Measurements from ENCODE around the gene GYS2. TPM values are rescaled to one million over a fixed set of nuclear protein-coding genes. Genes with fewer than 3 reads are reported as not detected.

Gene GYS2
- total and polyA plus RNA-seq, 9 of the 15 experiments (the other 6 are each of a cell fraction or from before 2014, with no cell fraction given) = not detected

DNA sequence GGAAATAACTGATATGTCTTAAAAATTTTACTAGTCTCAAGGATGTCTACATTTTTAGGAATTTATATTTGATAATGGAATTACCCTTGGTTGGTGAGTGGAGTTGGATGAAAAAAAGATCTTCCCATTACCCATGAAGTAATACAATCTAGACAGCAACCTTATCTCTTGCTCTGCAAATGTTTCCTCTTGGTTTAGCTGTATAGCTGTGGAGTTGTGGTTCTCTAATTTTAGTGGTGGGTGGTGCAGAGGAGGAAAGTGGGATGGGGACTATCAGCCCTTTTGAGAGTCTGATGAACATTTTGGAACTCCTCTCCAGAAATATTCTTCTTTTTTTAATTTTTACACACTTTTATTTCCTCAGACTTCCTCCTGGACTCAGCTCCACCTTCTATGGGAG is 61.5 kb downstream of the GYS2 start:
- no peaks in the 10 kb centered on the region for H3K9me1 ChIP-seq (ENCODE audit: control insufficient read depth, insufficient read depth, low read length)
- H3K9ac ChIP-seq (ENCODE audit: insufficient read depth in 1 of 2, low read depth in 2 of 2, low read length in 2 of 2) = no peak overlapping the region
- peaks cover 0 to 4% of the 10 kb centered on the region in 2 experiments; a peak in 2 of 5 replicates for H3K27me3 ChIP-seq (ENCODE audit: control insufficient read depth in 2 of 2, insufficient read depth in 2 of 2, low read length in 2 of 2)
- ChIA-PET CTCF (ENCODE audit: low intra/inter-chr PET ratio) (no interaction called here), POLR2A (no interaction called here)
- H3K4me2 ChIP-seq (ENCODE audit: insufficient read depth, low read length) = no peak overlapping the region
- H3K4me3 ChIP-seq = no peak overlapping the region
- in situ Hi-C loops (cut with MboI) (no loop called here), intact Hi-C loops (cut with micrococcal nuclease) (no loop called here)
- TF ChIP-seq, protein P1, sequence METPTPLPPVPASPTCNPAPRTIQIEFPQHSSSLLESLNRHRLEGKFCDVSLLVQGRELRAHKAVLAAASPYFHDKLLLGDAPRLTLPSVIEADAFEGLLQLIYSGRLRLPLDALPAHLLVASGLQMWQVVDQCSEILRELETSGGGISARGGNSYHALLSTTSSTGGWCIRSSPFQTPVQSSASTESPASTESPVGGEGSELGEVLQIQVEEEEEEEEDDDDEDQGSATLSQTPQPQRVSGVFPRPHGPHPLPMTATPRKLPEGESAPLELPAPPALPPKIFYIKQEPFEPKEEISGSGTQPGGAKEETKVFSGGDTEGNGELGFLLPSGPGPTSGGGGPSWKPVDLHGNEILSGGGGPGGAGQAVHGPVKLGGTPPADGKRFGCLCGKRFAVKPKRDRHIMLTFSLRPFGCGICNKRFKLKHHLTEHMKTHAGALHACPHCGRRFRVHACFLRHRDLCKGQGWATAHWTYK (CRISPR knock-in tag; IDR thresholded peaks at IDR 0.05) = no peak
- TF ChIP-seq GABPA (tag; conservative IDR thresholded peaks at IDR 0.05; ENCODE audit: low read depth) (no peak), ELF1 (tag; IDR thresholded peaks at IDR 0.05) (no peak), CAMTA2 (CRISPR knock-in tag; conservative IDR thresholded peaks at IDR 0.05) (no peak)
- no peaks in the 10 kb centered on the region for H3K4me1 ChIP-seq (replicated peaks in 1 of 2; ENCODE audit: control insufficient read depth in 2 of 2, insufficient read depth in 2 of 2, low read length in 2 of 2)
- DNase-seq (ENCODE audit: extremely low read depth in 1 of 4, low spot score in 3 of 4) (no peak), ATAC-seq (no peak), FAIRE-seq (no peak)
- no peak overlapping the region for H3K27ac ChIP-seq (ENCODE audit: extremely low read depth, low read depth, low read length)
- no TSS peak for BruUV-seq (replicated peaks)
- H4K20me1 ChIP-seq (replicated peaks; ENCODE audit: control insufficient read depth, insufficient read depth, low read length) = no peaks in the 10 kb centered on the region
- no peaks in the 10 kb centered on the region for H3K36me3 ChIP-seq (ENCODE audit: control insufficient read depth, insufficient read depth, low read length)
- H2AFZ ChIP-seq (ENCODE audit: low read depth, low read length) = no peak overlapping the region
- no peaks in the 10 kb centered on the region for H3K9me3 ChIP-seq (replicated peaks; ENCODE audit: control insufficient read depth, insufficient read depth, low read depth, low read length)
- H3K79me2 ChIP-seq (ENCODE audit: control insufficient read depth, insufficient read depth, low read length) = no peaks in the 10 kb centered on the region

DNA sequence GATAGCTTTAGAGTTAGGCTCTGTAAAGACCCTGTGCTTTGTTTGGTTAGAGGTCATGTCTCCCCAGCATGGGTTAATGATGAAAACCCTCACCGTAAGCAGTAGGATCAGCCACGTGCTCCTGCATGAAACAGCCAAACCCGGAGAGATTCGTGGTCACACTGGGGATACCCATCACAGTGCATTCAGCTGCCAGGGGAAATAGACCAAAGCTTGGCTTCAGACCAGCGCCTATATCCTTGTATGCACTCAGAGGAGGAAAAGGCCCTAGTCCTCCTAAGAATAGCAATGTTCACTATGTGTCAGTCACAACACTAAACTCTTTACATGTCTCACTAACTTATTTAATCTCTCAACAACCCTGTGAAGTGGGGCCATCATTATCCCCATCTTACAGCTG is 62.2 kb downstream of the GYS2 start:
- Histone ChIP-seq H3K9ac (ENCODE audit: insufficient read depth in 1 of 2, low read depth in 2 of 2, low read length in 2 of 2) (no peak overlapping the region), H2AFZ (ENCODE audit: low read depth, low read length) (no peak overlapping the region), H3K4me2 (ENCODE audit: insufficient read depth, low read length) (no peak overlapping the region), H3K4me1 (replicated peaks in 1 of 2; ENCODE audit: control insufficient read depth in 2 of 2, insufficient read depth in 2 of 2, low read length in 2 of 2) (no peaks in the 10 kb centered on the region), H3K36me3 (ENCODE audit: control insufficient read depth, insufficient read depth, low read length) (no peaks in the 10 kb centered on the region), H4K20me1 (replicated peaks; ENCODE audit: control insufficient read depth, insufficient read depth, low read length) (no peaks in the 10 kb centered on the region), H3K9me1 (ENCODE audit: control insufficient read depth, insufficient read depth, low read length) (no peaks in the 10 kb centered on the region), H3K27me3 (ENCODE audit: control insufficient read depth in 2 of 2, insufficient read depth in 2 of 2, low read length in 2 of 2) (peaks cover 0 to 4% of the 10 kb centered on the region in 2 experiments; a peak in 2 of 5 replicates), H3K4me3 (no peak overlapping the region), H3K27ac (ENCODE audit: extremely low read depth, low read depth, low read length) (no peak overlapping the region), H3K9me3 (replicated peaks; ENCODE audit: control insufficient read depth, insufficient read depth, low read depth, low read length) (no peaks in the 10 kb centered on the region), H3K79me2 (ENCODE audit: control insufficient read depth, insufficient read depth, low read length) (no peaks in the 10 kb centered on the region)
- in situ Hi-C loops (cut with MboI) = no loop called here
- FAIRE-seq = no peak
- ChIA-PET POLR2A (no interaction called here), CTCF (ENCODE audit: low intra/inter-chr PET ratio) (no interaction called here)
- WGBS (ENCODE audit: insufficient coverage, low coverage, missing lambda C conversion rate) = 7% methylated on average over 3 of the region's 5 CpGs
- intact Hi-C loops (cut with micrococcal nuclease) = no loop called here
- no peak for DNase-seq (ENCODE audit: extremely low read depth in 1 of 4, low spot score in 3 of 4)
- no TSS peak for BruUV-seq (replicated peaks)
- ATAC-seq = no peak
- TF ChIP-seq, protein P2, sequence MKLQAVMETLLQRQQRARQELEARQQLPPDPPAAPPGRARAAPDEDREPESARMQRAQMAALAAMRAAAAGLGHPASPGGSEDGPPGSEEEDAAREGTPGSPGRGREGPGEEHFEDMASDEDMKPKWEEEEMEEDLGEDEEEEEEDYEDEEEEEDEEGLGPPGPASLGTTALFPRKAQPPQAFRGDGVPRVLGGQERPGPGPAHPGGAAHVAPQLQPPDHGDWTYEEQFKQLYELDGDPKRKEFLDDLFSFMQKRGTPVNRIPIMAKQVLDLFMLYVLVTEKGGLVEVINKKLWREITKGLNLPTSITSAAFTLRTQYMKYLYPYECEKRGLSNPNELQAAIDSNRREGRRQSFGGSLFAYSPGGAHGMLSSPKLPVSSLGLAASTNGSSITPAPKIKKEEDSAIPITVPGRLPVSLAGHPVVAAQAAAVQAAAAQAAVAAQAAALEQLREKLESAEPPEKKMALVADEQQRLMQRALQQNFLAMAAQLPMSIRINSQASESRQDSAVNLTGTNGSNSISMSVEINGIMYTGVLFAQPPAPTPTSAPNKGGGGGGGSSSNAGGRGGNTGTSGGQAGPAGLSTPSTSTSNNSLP (IDR thresholded peaks at IDR 0.05; ENCODE audit: borderline replicate concordance, low read depth, low read length) = no peak
- TF ChIP-seq, protein P3, sequence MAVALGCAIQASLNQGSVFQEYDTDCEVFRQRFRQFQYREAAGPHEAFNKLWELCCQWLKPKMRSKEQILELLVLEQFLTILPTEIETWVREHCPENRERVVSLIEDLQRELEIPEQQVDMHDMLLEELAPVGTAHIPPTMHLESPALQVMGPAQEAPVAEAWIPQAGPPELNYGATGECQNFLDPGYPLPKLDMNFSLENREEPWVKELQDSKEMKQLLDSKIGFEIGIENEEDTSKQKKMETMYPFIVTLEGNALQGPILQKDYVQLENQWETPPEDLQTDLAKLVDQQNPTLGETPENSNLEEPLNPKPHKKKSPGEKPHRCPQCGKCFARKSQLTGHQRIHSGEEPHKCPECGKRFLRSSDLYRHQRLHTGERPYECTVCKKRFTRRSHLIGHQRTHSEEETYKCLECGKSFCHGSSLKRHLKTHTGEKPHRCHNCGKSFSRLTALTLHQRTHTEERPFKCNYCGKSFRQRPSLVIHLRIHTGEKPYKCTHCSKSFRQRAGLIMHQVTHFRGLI (CRISPR knock-in tag; IDR thresholded peaks at IDR 0.05) = no peak

Data from K562 (cell line).